LNCaP clone FGC (cell line): ENCODE results near the gene PPP1R7.

Source experiments
- DNase-seq: peaks from one replicate; pipeline ENCODE4 v3.0.0-alpha.2; 2011; ENCODE audit warnings: low read depth
- H3K4me3 ChIP-seq: 2 replicates; pipeline ENCODE4 v1.5.1; 2011; ENCODE audit warnings: mild to moderate bottlenecking, low read depth, low read length, control low read depth
- CTCF ChIP-seq: IDR thresholded peaks from 2 replicates; pipeline ENCODE4 v1.5.1; 2012; ENCODE audit warnings: mild to moderate bottlenecking; ENCODE audit not compliant: control insufficient read depth, insufficient read depth; ENCODE audit errors: extremely low read depth

PPP1R7 gene

DNA sequence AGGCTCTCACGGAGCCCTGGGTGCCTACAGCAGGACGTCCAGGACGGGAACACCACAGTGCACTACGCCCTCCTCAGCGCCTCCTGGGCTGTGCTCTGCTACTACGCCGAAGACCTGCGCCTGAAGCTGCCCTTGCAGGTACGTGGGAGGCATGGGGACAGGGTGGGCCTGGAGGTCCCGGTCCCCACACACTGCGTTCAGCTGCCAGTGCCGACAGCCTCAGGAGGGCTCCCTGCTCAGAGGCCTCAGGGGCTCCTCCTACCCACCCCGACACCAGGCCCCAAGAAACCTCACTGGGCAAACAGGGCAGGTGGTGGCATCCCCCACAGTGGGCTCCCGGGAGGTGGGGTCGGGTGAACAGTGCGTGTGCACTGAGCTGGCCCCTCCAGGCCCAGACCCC is 49.0 kb downstream of the PPP1R7 start:
- TF ChIP-seq CTCF: no peak
- no peak for DNase-seq
- H3K4me3 ChIP-seq: no peak overlapping the region

GRCh38 chr2:241199897-241200821 is 49.9 kb downstream of the PPP1R7 start:
- no peak for TF ChIP-seq CTCF
- DNase-seq: no peak
- no peak overlapping the region for H3K4me3 ChIP-seq

DNA sequence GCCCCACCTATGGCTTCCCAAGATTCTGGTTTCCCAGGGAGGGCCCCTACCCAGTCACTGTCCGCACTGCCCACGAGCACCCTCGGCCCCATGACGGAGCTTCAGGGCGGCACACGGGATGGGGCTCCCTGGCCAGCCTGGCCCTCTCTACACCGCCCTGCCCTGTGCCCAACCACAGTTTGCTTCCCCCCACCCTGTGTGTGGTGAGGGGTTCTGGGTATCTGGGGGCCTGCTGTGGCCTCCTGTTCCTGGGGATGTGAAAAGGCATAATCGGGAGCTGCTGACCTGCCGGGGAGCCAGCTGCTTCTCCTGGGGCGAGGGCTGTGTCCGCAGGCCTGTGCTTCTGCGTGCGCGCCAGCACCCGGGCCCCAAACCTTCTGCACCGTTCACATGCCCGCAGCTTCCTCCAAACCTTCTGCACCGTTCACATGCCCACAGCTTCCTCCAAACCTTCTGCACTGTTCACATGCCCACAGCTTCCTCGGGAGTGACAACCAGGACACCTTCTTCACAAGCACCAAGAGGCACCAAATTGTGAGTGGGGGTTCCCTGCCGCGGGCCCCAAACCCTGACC is 50.6 kb downstream of the PPP1R7 start:
- no peak for TF ChIP-seq CTCF
- DNase-seq: no peak
- no peak overlapping the region for H3K4me3 ChIP-seq

DNA sequence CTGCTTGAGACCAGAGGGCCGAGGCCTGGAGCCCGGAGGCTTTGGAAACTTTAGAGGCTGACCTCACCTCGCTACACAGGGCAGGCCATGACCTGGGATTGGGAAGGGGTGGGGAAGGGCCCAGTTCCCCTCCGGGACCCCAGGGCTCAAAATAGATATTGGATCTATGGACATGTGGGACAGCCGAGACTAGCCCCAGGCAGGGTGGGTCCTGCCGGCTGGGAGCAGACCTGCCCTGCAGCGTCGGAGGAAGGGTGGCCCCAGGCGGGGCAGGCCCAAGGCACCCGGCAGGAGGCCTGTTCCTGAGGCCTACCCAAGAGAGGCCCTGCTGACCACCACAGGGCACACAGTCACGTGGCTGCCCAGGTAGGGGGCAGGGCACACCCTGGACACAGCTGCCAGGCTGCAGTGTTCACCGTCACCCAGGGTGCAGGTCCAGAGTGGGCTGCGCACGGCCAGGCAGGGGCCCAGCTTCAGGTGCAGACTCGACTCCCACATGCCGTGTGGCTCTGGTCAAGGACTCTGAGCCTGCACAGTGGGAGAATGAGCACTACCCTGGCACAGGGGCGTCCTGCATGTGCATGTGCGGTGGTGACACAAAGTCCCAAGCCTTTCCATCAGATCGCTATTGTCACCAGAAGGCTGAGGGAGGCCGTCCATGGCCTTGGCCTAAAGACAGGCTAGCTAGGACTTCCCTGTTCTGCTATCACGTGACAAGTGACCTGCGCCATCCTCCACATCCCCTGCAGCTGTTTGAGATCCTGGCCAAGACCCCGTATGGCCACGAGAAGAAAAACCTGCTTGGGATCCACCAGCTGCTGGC is 51.4 kb downstream of the PPP1R7 start:
- no peak overlapping the region for H3K4me3 ChIP-seq
- DNase-seq: no peak
- TF ChIP-seq CTCF: no peak

GRCh38 chr2:241202268-241202585 is 52.0 kb downstream of the PPP1R7 start:
- no peak for TF ChIP-seq CTCF
- no peak for DNase-seq
- no peak overlapping the region for H3K4me3 ChIP-seq

- no peak for DNase-seq
- H3K4me3 ChIP-seq: no peak overlapping the region
- no peak for TF ChIP-seq CTCF
Measured at GRCh38 chr2:241202681-241203080, 52.4 kb downstream of the PPP1R7 start.
